NCI-H1694 treated with DMSO at 0.1 percent for 48 hours (cell line): ENCODE data around the gene PRKCB.
"Not testable (repeated sequence)": the region's sequence is repeated elsewhere in the genome, so short reads cannot be mapped to it uniquely, and the experiment has no call there.

ENCODE experiments used
- DNase-seq: peaks from one replicate; lab custom pipeline; 2025; lab: John Stamatoyannopoulos, UW

Gene PRKCB

GRCh38 chr16:24188021-24188542 lies 352.3 kb downstream of the PRKCB start:
- no peak for DNase-seq

DNA sequence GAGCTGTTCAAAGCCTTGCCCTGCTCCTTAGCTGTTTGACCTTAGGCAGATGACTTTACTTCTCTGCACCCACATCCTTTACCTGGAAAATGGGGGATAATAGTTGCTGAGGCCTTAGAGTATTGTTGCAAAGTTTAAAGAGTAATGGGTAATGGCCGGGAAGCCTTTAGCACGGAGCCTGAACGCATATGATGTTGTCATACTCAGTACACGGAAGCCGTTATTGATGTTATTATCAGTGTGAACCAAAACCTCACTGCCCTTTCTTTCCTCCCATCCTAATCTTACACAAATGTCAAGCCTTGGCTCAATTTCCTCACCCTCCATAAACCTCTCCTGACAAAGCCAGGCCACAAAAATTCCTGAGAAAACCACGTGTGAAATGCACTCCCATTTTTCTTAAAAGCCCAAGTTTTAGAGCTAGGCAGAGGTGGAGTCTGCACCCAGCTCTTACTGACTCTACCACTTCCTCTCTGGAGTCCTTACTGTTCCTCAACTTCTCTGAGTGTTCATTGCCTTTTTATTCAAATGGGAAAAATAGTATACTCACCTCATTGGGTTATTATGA lies 353.1 kb downstream of the PRKCB start:
- no peak for DNase-seq

GRCh38 chr16:24189941-24190340 lies 354.2 kb downstream of the PRKCB start:
- no peak for DNase-seq

GRCh38 chr16:24191876-24192402 lies 356.2 kb downstream of the PRKCB start:
- no peak for DNase-seq

- DNase-seq = no peak
Observed at GRCh38 chr16:24195221-24195620, 359.4 kb downstream of the PRKCB start.

- DNase-seq = no peak
Observed at GRCh38 chr16:24198807-24199533, 363.2 kb downstream of the PRKCB start.

GRCh38 chr16:24203675-24204074 lies 367.9 kb downstream of the PRKCB start:
- DNase-seq = no peak

- no peak for DNase-seq
Observed at GRCh38 chr16:24204150-24204665, 368.4 kb downstream of the PRKCB start.

DNA sequence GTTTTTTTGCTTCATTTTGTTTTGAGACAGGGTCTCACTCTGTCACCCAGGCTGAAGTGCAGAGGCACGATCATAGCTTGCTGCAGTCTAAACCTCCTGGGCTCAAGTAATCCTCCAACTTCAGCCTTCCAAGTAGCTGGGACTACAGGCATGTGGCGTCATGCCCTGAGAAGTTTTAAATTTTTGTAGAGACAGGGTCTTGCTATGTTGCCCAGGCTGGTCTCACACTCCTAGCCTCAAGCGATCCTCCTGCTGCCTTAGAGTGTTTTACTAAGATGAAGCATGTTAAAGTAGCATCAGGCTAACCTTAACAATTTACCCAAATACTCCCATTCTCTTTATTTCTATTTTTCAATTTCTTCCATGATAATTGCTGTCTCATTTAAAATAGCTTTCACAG lies 371.1 kb downstream of the PRKCB start:
- DNase-seq = no peak

DNA sequence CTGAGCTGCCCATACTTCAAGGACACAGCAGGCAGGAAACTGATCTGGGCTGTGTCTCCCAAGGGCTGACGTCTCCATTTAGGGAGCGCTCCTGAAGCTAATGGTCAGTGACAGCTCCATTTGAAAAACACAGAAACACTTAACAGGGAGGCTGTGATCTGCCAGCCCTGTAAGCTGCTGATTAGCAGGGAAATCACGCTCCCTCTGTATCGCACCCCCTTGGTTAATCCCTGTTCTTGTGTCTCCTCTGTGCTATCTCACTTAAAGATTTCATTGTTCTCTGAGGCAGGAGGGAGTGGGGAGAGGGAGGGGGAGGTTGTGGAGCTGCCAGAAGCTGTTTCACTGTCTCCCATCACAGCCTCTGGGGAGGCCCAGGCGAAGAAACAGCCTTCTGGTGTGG lies 372.9 kb downstream of the PRKCB start:
- no peak for DNase-seq

DNA sequence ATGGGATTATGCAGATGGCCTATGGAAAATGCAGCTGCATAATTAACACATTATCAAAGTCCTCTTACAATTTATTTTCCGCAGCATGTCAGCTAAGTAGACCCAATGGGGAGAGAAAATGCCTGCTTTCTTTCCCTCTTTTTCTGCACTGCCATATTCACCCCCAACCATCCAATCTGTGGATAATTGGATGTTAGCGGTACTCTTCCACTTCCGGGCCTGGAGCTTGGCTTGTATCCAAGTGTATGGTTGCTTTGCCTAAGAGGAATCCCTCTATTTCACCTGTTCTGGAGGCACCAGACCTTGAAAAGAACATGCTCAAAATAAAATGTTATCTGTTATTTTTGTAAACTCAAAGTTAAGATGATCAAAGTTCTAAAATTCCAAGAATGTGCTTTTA lies 379.2 kb downstream of the PRKCB start:
- DNase-seq = no peak

- no peak for DNase-seq
Observed at GRCh38 chr16:24216961-24217360, 381.2 kb downstream of the PRKCB start.

- DNase-seq = no peak
Observed at GRCh38 chr16:24217461-24217860, 381.7 kb downstream of the PRKCB start.

DNA sequence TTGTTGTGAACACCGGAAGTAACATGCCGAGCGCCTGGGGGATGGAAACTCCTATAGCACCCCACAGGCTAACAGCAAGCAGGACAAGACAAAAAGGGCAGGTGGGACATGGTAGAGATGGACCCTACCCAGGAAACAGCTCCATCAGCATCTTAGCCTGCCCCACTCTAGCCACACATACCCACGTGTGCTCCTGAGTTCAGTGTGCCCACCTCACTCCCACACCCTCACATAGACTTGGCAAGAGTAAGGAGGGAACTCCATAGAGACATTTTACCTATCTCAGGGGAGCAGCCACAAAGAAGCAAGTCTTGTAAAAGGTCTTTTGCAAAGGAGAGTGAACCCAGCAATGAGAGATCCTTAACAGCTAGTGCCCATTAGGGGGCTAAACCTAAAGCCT lies 382.5 kb downstream of the PRKCB start:
- DNase-seq = no peak

GRCh38 chr16:24221219-24221618 lies 385.4 kb downstream of the PRKCB start:
- no peak for DNase-seq

DNA sequence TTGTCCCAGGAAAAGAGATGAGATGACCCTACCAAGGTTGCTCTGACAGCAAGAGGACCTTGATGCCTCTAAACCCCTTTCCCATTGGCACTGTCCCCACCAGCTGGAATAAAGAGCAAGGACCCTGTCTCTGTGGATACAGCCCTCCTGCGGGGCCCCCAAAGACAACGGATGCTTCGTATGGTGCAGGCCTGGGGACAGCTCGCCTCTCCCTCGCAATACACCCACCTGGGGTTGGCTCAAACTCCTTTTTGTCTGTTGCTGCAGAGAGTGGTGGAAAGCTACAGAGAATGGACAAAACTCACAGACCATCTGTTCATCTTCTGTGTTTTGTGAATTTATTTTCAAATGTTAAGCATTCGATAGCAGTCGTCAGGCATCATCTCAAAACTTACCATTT lies 392.7 kb downstream of the PRKCB start:
- no peak for DNase-seq

GRCh38 chr16:24232936-24233335 lies 397.2 kb downstream of the PRKCB start:
- DNase-seq = no peak

DNA sequence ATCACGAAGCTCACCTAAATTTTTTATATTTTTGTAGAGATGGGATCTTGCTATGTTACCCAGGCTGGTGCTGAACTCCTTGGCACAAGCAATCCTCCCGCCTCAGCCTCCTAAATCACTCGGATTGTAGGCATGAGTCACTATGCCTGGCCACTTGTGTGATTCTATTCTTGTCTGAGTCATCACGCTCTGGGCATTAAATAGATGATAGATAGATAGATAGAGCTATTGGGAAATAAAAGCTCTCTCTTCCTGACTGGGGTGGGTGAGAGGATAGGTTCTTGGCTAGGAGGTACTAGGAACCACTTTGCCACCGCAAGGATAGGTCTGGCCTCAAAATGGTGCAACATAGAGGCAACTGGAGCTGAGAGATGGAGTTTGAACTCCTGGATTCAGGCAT lies 399.0 kb downstream of the PRKCB start:
- DNase-seq = no peak

DNA sequence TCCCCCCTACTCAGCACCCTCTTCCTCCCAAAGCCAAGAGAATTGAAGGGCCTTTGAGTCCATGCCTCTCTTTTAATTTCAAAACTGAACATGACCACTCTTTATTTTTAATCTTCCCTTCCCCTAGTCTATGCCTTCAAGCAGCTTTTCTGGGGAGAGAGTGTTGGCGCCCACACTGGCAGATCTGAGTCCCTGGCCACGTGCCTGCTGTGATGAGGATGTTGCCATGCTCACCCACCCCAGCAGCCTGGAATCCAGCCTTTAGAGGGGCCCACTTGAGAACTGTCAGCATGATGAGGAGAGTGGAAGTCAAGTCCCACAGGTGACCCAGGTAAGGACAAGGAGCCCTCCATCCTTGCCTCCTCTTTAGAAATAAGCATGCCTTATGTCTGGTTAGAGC lies 400.0 kb downstream of the PRKCB start:
- DNase-seq = no peak

- DNase-seq = not testable (repeated sequence)
Observed at GRCh38 chr16:24238846-24239245, 403.1 kb downstream of the PRKCB start.

DNA sequence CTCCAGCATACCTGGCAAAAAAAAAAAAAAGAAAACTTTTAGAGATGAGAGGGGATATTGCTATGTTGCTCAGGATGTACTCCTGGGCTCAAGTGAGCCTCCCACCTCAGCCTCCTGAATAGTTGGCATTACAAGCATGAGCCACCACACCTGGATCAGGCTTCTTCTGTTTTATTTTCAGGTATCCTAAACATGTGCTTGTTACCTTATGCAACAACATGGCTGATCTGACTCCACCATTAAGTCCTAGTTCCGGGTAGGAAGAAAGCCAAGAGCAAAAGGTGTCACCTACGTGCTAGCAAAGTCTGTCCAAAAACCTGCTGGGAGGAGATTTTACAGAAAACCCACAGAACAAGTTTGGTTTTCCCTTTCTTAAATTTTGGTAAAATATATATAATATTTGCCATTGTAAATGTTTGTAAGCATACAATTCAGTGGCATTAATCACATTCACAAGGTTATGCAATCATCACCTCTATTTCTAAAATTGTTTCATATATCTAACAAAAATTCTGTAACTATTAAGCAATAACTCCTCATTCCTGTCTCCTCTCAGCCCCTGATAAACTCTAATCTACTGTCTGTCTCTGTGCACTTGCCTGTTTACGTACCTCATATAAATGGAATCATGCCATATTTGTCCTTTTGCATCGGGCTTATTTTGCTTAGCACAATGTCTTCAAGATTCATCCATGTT lies 411.3 kb downstream of the PRKCB start:
- DNase-seq = no peak

- peak; percentile 24 for DNase-seq
Observed at GRCh38 chr16:24253192-24253591, 417.4 kb downstream of the PRKCB start.
